GM19468 (cell line): Measurements from ENCODE around the gene COG1.
"Not testable (repeated sequence)": the region's sequence is repeated elsewhere in the genome, so short reads cannot be mapped to it uniquely, and the experiment has no call there.

Experiments used
- ATAC-seq: cut with Tn5 transposase; IDR thresholded peaks from one replicate; pipeline ENCODE4 v1.9.1; 2021; ENCODE audit warnings: mild to moderate bottlenecking, moderate library complexity, moderate number of reproducible peaks; ENCODE audit not compliant: unreplicated experiment; ENCODE audit errors: extremely low read depth

COG1 gene, protein sequence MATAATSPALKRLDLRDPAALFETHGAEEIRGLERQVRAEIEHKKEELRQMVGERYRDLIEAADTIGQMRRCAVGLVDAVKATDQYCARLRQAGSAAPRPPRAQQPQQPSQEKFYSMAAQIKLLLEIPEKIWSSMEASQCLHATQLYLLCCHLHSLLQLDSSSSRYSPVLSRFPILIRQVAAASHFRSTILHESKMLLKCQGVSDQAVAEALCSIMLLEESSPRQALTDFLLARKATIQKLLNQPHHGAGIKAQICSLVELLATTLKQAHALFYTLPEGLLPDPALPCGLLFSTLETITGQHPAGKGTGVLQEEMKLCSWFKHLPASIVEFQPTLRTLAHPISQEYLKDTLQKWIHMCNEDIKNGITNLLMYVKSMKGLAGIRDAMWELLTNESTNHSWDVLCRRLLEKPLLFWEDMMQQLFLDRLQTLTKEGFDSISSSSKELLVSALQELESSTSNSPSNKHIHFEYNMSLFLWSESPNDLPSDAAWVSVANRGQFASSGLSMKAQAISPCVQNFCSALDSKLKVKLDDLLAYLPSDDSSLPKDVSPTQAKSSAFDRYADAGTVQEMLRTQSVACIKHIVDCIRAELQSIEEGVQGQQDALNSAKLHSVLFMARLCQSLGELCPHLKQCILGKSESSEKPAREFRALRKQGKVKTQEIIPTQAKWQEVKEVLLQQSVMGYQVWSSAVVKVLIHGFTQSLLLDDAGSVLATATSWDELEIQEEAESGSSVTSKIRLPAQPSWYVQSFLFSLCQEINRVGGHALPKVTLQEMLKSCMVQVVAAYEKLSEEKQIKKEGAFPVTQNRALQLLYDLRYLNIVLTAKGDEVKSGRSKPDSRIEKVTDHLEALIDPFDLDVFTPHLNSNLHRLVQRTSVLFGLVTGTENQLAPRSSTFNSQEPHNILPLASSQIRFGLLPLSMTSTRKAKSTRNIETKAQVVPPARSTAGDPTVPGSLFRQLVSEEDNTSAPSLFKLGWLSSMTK

DNA sequence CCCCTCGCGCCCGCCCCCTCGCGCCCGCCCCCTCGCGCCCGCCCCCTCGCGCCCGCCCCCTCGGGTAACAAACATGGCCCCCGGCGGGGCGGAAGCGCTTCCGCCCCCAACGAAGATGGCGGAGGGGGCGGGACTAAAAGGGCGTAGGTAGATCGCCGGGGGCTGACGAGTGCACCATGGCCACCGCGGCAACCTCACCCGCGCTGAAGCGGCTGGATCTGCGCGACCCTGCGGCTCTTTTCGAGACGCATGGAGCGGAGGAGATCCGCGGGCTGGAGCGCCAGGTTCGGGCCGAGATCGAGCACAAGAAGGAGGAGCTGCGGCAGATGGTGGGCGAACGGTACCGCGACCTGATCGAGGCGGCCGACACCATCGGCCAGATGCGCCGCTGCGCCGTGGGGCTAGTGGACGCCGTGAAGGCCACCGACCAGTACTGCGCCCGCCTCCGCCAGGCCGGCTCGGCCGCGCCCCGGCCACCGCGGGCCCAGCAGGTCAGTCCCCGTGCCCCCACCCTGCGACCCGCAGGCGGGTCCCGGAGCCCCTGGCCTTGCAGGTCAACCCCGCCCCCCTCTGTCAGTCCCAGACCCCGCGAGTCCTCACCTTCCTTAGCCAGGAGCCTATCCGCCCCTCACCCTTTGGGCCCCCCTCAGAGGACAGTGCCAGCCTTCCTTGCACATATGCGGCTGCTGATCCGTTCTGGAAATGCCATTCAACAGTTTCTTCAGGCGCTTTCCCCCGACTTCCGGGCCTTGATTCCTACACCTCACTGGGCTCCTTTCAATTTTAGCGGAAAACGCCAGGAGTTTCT is at the start of gene COG1:
Gene COG1 (plus strand): TSS at position 162 of the 808 bp plus-strand sequence. CDS start 15 bp downstream, at position 177.
- ATAC-seq: peak; percentile 26

- not testable (repeated sequence) for ATAC-seq
Observed at GRCh38 chr17:73144209-73144608, 48.6 kb upstream of the COG1 start.

DNA sequence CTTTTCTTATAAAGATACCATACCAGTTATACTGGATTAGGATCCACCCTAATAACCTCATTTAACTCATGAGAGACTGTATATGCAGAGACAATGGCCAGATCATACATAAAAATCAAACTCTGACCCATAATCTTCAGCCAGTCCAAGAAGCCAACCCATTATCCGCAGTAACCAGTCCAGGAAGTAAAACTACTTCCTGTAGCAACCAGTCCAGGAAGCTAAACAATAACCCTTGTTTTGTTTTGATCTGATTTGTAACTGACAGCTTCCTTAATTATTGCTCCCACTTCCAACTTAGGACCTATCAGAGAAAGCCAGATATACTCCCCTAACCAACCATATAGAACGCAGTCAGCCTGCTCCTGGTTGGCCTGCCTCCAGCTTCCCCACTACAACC is 47.2 kb upstream of the COG1 start:
- no peak for ATAC-seq

DNA sequence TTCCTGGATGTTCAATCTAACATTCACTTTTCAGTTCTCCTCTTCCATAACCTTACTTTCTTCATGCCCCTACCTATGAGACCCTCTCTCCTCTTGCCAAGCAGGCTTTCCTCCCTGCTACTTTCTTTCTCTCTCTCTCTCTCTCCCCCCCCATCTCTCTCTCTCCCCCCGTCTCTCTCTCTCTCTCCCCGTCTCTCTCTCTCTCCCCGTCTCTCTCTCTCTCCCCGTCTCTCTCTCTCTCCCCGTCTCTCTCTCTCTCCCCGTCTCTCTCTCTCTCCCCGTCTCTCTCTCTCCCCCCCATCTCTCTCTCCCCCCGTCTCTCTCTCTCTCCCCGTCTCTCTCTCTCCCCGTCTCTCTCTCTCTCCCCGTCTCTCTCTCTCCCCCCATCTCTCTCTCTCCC is 45.1 kb upstream of the COG1 start:
- not testable (repeated sequence) for ATAC-seq

DNA sequence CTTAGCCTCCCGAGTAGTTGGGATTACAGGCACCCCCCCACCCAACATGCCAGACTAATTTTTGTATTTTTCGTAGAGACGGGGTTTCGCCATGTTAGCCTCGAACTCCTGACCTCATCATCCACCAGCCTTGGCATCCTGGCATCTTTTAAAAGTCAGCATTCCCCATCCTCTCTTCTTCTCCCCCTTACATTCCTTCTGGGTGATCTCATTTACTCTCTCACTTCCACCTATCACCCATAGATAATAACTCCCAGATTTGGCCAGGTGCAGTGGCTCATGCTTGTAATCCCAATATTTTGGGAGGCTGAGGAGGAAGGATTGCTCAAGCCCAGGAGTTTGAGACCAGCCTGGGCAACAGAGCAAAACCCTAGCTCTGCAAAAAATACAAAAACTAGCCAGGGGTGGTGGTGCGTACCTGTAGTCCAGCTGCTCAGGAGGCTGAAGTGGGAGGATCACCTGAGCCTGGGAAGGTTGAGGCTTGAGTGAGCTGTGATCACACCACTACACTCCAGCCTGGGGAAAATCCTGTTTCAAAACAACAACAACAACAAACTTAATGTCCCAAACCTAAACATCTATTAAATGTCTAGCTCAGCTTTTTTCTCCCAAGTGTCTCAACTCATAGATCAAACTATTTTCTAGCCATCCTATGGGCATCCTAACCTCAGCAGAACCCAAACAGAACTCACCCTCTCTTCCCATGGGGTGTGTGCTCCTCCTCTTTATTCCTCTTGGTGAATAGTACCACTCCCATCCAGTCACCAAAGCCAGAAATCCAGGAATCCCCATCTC is 44.1 kb upstream of the COG1 start:
- ATAC-seq: no peak

DNA sequence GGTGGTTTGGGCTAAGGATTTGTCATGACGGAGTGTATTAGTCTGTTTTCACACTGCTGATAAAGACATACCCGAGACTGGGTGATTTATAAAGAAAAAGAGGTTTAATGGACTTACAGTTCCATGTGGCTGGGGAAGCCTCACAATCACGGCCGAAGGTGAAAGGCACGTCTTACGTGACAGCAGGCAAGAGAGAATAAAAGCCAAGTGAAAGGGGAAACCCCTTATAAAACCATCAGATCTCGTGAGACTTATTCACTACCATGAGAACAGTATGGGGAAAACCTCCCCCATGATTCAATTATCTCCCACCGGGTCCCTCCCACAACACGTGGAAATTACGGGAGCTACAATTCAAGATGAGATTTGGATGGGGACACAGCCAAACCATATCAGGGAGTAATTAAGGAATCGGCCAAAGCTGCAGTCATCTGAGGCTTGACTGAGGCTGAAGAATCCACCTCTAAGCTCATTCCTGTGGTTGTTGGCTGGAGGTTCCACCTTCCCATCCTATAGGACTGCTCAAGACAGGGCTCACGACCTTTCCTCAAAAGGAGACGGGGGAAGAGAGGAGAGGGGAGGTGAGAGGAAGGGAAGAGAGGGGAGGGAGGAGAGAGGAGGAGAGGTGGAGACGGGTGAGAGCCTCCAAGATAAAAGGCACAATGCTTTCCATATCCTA is 42.1 kb upstream of the COG1 start:
- not testable (repeated sequence) for ATAC-seq

DNA sequence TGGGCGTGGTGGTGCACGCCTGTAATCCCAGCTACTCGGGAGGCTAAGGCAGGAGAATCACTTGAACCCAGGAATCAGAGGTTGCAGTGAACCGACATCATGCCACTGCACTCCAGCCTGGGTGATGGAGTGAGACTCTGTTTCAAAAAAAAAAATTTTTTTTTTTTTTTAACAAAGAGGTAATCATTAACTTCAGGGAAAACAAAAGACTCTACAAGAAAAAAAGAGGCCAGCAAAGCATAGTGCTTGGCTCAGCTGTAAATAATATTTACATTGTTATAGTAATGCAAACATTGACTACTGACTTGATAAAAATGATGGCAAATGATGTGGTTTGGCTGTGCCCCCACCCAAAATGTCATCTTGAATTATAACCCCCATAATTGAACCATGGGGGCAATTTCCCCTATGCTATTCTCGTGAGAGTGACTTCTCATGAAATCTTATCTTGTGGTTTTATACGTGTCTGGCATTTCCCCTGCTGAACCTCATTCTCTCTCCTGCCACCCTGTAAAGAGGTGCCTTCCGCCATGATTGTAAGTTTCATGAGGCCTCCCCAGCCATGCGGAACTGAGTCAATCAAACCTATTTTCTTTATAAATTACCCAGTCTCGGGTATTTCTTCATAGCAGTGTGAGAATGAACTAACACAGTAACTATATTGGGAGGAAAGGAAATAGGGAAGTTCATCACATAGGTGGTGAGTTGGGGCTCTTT is 40.8 kb upstream of the COG1 start:
- ATAC-seq: no peak

GRCh38 chr17:73155410-73156165 is 37.3 kb upstream of the COG1 start:
- ATAC-seq: no peak

DNA sequence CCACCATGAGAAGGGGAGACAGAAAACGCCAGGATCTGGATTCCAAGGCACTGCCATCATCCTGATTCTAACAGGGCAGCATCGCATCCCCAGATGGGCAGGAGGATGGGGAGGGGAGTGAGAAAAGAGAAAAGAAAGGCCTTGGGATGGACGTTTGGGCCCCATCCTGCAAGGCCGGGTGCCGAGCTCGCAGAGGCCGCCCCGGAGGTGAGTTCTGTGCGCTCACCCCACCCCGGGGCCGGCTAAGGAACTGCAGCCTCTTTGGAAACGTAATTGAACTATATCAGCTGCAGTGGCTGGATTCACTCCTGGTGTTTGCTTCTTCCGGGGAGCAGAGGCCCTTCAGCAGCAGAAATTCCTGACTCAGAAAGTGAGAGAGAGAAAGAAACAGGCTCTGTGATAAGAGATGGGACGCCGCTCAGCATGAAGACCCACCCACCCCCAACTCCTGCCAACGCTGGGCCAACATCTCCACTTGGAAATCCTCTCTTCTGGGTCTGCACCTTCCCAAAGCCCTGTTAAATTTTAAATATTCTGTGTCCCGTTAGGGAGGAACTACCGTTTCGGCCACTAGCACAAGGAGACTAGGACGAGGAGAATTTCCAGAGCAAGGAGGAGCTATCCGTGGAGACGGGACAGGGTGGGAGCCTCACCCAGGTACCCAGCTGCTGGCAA is 36.6 kb upstream of the COG1 start:
- ATAC-seq: peak; percentile 74

- ATAC-seq: no peak
Observed at GRCh38 chr17:73156887-73157520, 35.9 kb upstream of the COG1 start.

- no peak for ATAC-seq
Observed at GRCh38 chr17:73157521-73157890, 35.3 kb upstream of the COG1 start.

- no peak for ATAC-seq
Observed at GRCh38 chr17:73158133-73158532, 34.7 kb upstream of the COG1 start.

DNA sequence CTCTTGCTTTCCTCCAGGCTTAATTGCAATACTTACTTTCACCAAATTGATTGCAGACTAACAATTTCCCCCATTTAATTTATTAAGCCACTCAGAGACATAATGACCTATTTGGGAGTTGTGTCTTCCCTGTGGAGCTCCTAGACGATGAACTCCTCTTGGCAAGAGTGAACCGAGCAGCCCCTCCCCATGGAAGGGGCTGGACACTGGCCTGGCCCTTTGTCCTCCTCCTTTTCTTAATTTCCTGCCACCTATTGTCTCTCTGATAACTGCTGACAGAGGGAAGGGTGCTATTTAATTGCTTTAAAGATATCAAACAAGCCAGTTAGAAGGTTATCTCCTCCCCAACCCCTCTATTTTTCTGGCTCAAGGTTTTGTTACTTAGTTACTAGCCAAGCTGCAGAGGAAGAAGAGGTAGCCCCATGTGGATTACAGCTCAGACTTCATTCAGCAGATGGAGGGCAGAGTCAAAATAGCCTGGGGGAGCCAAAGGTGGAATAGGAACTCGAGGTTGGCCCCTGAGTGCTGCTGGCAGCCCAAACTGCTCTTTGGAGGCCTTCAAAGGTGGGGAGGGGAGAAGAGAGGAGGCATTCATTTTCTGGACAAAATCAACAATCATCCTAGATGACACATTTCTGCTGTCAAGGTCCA is 31.8 kb upstream of the COG1 start:
- ATAC-seq: no peak

DNA sequence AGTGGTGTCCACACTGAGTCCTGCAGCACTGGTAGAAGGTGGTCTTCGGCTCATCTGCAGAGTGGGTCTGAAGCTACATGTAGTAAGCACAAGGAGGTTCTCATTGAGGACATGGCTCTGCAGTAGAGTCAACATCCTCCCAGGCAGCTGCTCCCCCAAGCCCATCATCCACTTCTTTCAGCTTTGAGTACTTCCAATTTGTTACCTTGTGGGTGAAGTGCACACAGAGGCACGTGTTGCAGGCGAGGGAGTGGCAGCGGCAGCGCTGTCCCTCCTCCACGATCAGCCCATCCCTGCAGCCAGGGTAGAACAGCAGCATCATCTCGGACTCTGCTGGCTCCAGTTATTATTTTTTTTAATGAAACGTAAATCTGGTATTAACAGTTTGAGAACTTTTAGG is 29.8 kb upstream of the COG1 start:
- ATAC-seq: no peak

DNA sequence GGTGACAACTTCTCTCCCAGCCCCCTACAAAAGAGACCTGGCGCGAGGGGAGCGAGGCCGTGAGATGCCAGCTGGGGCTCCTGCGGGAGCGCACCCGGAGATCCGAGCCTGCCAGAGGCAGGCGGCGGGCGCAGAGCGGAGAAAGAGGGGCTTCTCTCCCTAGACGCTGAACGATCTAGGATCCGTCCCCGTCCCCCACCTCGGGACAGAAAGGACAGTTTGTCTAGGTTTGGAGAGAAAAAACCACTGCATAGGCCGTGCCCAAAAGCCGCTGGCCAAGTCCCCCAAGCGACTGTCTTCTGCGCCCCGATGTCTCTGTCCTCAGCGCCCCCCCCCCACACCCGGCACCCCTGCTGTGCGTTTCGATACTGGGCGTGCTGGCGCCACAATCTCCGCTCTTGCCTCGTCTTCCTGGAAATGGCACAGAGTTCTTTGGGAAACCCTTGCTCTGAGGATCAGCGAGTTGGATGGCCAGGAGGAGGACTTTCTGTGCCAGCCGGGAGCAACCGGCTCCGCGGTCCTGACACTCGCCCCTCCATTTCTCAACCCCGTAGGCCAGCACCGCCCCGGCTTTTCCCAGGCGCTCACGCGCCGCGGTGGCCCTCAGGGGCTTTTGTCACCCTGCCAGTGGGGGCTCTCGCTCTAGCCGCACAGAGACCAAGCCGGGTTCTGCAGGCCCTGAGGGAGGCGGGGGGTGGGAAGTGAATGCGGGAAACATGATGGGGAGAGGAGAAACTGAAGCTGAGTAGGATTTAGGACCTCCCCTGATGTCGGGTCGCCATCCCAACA is 27.0 kb upstream of the COG1 start:
- no peak for ATAC-seq
